MM.1S (cell line): ENCODE data around the gene ATXN10.
A peak's percentile ranks its signal among the peaks of the same experiment; 100 is the strongest.

Source experiments
- DNase-seq: peaks from one replicate; pipeline ENCODE4 v3.0.0-alpha.2; 2015
- H2AFZ ChIP-seq: fragments of 300-600 bp; sonication (generic); 2 replicates; pipeline ENCODE4 v1.6.0; 2016; ENCODE audit warnings: antibody characterized with exemption, low read length
- H3F3A ChIP-seq: fragments of 300-600 bp; sonication (generic); 2 replicates; pipeline ENCODE4 v1.6.1; 2016; ENCODE audit warnings: mild to moderate bottlenecking, antibody characterized with exemption, low read length, moderate library complexity, mixed read lengths; ENCODE audit not compliant: insufficient read depth
- H3K27ac ChIP-seq: fragments of 300-600 bp; sonication (generic); 2 replicates; pipeline ENCODE4 v1.5.1; 2016; ENCODE audit warnings: mild to moderate bottlenecking, low read length
- H3K27me3 ChIP-seq: fragments of 300-600 bp; sonication (generic); replicated peaks from 2 replicates; pipeline ENCODE4 v1.6.0; 2016; ENCODE audit warnings: low read length; ENCODE audit not compliant: insufficient read depth
- H3K36me3 ChIP-seq: fragments of 300-600 bp; sonication (generic); replicated peaks from 2 replicates; pipeline ENCODE4 v1.6.1; 2016; ENCODE audit warnings: mild to moderate bottlenecking, low read length, mixed read lengths; ENCODE audit not compliant: insufficient read depth
- H3K4me1 ChIP-seq: fragments of 300-600 bp; sonication (generic); 2 replicates; pipeline ENCODE4 v1.6.1; 2016; ENCODE audit warnings: low read length, mixed read lengths
- H3K4me2 ChIP-seq: fragments of 300-600 bp; sonication (generic); 2 replicates; pipeline ENCODE4 v1.6.0; 2016; ENCODE audit warnings: low read depth, low read length
- H3K4me3 ChIP-seq: fragments of 300-600 bp; sonication (generic); 2 replicates; pipeline ENCODE4 v1.5.1; 2016; ENCODE audit warnings: low read length, mixed read lengths
- H3K79me2 ChIP-seq: fragments of 300-600 bp; sonication (generic); 2 replicates; pipeline ENCODE4 v1.6.1; 2016; ENCODE audit warnings: mixed run types, low read length, mixed read lengths
- H3K9ac ChIP-seq: fragments of 300-600 bp; sonication (generic); 2 replicates; pipeline ENCODE4 v1.6.1; 2016; ENCODE audit warnings: low read length, mixed read lengths
- H3K9me2 ChIP-seq: fragments of 300-600 bp; sonication (generic); replicated peaks from 2 replicates; pipeline ENCODE4 v1.6.1; 2016; ENCODE audit warnings: mild to moderate bottlenecking, low read length, mixed read lengths; ENCODE audit not compliant: insufficient read depth
- H3K9me3 ChIP-seq: fragments of 300-600 bp; sonication (generic); replicated peaks from 2 replicates; pipeline ENCODE4 v1.6.1; 2016; ENCODE audit warnings: mild to moderate bottlenecking, low read length, mixed read lengths; ENCODE audit not compliant: insufficient read depth
- H4K20me1 ChIP-seq: fragments of 300-600 bp; sonication (generic); 2 replicates; pipeline ENCODE4 v1.6.1; 2016; ENCODE audit warnings: mild to moderate bottlenecking, low read length, moderate library complexity, mixed read lengths; ENCODE audit not compliant: insufficient read depth
- CTCF ChIP-seq: fragments of 300-600 bp; sonication (generic); IDR thresholded peaks from 2 replicates; pipeline ENCODE4 v1.5.1; 2016; ENCODE audit warnings: antibody characterized with exemption, low read length, mixed read lengths
- EZH2 ChIP-seq: fragments of 300-600 bp; sonication (generic); optimal IDR thresholded peaks from 2 replicates; pipeline ENCODE3; 2017; ENCODE audit warnings: low read depth, mild to moderate bottlenecking, antibody characterized with exemption, low read length, mixed read lengths
- EZH2phosphoT487 ChIP-seq: fragments of 300-600 bp; sonication (generic); IDR thresholded peaks from 2 replicates; pipeline ENCODE4 v1.6.1; 2018; ENCODE audit warnings: antibody characterized with exemption, low read length

Gene ATXN10

GRCh38 chr22:45645150-45645525 lies 26.5 kb upstream of the ATXN10 start:
- 0 out of 2 replicates have a peak overlapping the region, but pooled peaks have one; percentile 29 for H2AFZ ChIP-seq
- no peak for DNase-seq
- H4K20me1 ChIP-seq, result no peaks in the 10 kb centered on the region
- H3K79me2 ChIP-seq, result no peaks in the 10 kb centered on the region
- no peak for TF ChIP-seq EZH2
- TF ChIP-seq EZH2phosphoT487, result no peak
- no peak for TF ChIP-seq CTCF
- no peak overlapping the region for H3K9ac ChIP-seq
- H3K4me3 ChIP-seq, result peak overlapping the region; percentile 32; the same call in 1 of the 2 replicates
- peaks cover 73% of the 10 kb centered on the region for H3K27me3 ChIP-seq
- H3K9me3 ChIP-seq, result no peaks in the 10 kb centered on the region
- H3K4me2 ChIP-seq, result peak overlapping the region; percentile 64
- H3K4me1 ChIP-seq, result no peaks in the 10 kb centered on the region; the same call in 1 of the 2 replicates
- no peak overlapping the region for H3K27ac ChIP-seq
- H3F3A ChIP-seq, result no peaks in the 10 kb centered on the region
- no peaks in the 10 kb centered on the region for H3K36me3 ChIP-seq
- H3K9me2 ChIP-seq, result no peaks in the 10 kb centered on the region

DNA sequence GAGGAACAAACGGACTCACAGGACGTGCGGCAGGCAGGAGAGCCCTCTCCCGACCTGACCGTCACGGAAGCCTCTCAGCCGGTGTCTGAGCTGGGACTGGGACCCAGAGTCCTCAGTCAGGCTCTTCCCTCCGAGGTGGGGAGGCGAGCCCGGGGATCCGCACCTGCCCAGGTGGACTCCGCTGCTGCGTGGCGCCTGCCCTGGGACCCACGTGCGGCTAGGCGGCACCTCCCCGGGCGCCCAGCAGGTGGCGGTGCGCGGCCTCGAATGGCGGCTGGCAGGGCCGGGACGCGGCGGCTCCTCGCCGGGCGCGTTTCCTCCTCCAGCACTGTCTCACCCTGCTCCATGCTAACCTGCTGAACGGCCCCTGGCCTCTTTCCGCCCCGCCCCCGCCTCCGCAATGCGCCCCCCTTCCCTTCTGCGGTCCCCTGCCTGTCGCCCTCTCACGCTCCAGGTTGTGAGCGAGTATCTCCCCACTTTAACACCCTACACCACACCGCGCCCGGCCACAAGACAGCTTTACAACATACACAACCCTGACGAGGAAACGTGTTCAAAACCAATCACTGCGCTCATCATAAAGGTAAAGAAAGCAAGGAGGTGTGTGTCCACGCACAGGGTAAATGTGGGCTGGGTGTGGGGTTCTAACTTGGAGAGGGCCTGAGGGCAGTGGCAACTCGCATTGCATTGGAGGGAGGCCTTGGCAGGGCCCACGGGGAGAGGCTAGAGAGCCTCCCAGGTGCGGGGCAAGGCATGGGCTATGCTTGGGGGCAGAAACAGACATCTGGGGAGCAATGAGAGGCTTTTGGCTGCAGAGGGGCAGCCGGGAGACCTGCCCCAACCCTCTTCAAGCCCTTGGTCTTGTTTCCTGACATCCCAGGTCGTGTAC lies 25.9 kb upstream of the ATXN10 start:
- Histone ChIP-seq H3F3A (no peaks in the 10 kb centered on the region), H3K27me3 (peaks cover 72% of the 10 kb centered on the region), H4K20me1 (no peaks in the 10 kb centered on the region), H2AFZ (peak overlapping the region; percentile 29), H3K4me3 (peak overlapping the region; percentile 32; the same call in 1 of the 2 replicates), H3K79me2 (no peaks in the 10 kb centered on the region), H3K9me3 (no peaks in the 10 kb centered on the region), H3K4me1 (no peaks in the 10 kb centered on the region; the same call in 1 of the 2 replicates), H3K9ac (no peak overlapping the region), H3K36me3 (no peaks in the 10 kb centered on the region), H3K27ac (no peak overlapping the region), H3K4me2 (peak overlapping the region; percentile 64), H3K9me2 (no peaks in the 10 kb centered on the region)
- TF ChIP-seq EZH2phosphoT487 (no peak), CTCF (peak; percentile 82), EZH2 (no peak)
- DNase-seq, result peak; percentile 68

DNA sequence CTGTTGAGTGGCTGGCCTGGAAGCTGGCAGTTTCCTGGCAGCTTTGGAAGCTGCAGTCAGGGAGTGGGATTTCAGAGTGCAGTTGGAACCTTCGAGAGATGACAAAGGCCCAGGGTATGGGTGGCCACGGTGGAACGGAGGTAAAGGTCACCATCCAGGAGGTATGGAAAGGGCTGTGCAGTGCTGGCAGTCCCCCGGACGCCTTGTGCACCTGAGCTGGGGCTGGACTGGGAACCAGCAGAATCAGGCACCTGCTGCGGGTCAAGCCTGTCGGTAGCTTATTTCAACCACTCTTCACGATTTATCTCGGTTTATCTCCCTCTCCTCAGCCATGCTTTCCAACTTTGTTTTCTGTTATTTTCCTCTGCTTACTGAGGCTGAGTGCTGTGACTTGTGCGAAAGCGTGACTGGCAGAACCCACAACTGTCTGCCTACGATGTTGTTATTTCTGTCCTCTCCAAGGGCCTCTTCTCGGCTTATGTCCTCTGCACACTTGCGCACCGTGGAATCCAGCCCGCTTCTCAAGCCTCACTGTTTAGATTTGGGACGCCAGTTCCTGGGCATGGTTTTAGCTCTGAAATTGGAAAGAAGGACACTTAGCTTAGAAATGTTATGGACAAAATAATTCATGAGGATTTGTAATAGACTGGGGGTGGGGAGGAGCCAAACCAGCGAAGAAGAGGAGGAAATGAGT lies 24.0 kb upstream of the ATXN10 start:
- Histone ChIP-seq H3F3A (no peaks in the 10 kb centered on the region), H3K79me2 (no peaks in the 10 kb centered on the region), H3K4me3 (no peak overlapping the region), H2AFZ (no peak overlapping the region), H3K9ac (no peak overlapping the region), H3K9me3 (no peaks in the 10 kb centered on the region), H3K36me3 (no peaks in the 10 kb centered on the region), H3K27ac (no peak overlapping the region), H3K4me2 (no peak overlapping the region), H3K4me1 (no peaks in the 10 kb centered on the region; the same call in 1 of the 2 replicates), H3K27me3 (peaks cover 71% of the 10 kb centered on the region), H3K9me2 (no peaks in the 10 kb centered on the region), H4K20me1 (no peaks in the 10 kb centered on the region)
- TF ChIP-seq EZH2, result no peak
- TF ChIP-seq EZH2phosphoT487, result no peak
- TF ChIP-seq CTCF, result no peak
- no peak for DNase-seq
